HCT116 (cell line): ENCODE measurements around the gene SYDE1. TPM values are rescaled to one million over a fixed set of nuclear protein-coding genes. Genes with fewer than 3 reads are reported as not detected.

Source experiments
- ATAC-seq: fragments of 200-7000 bp; cut with Tn5 transposase; 2 replicates; pipeline ENCODE4 v1.9.1; 2020; ENCODE audit warnings: mild to moderate bottlenecking, moderate library complexity
- BruUV-seq: library from RNA; stranded (reverse); fragments of 400-500 nt; replicated peaks from 2 replicates; lab custom pipeline; 2021; lab: Mats Ljungman, UMichigan
- CTCF ChIA-PET: fragments of 300-600 bp; sonication (Branson Sonifier 250); formaldehyde crosslinking; loops from one replicate; lab custom pipeline; 2021; ENCODE audit warnings: antibody characterized with exemption; lab: Charles Lee
- POLR2A ChIA-PET: fragments of 300-600, 350-600 bp; sonication (Branson Sonifier 250); formaldehyde crosslinking; loops from one replicate; lab custom pipeline; 2021; ENCODE audit warnings: antibody characterized with exemption; lab: Charles Lee
- RAD21 ChIA-PET, 2 experiments: fragments of 300-600 bp; sonication (Branson Sonifier 250); formaldehyde crosslinking; loops; one replicate each; lab custom pipeline; 2023; ENCODE audit warnings: low total read pairs in 2 of 2; ENCODE audit not compliant: uncharacterized antibody in 2 of 2, unreplicated experiment in 2 of 2, low non-redundant PET in 1 of 2; lab: Charles Lee
- DNase-seq: peaks from one replicate; pipeline ENCODE4 v3.0.0-alpha.2; 2010; ENCODE audit warnings: low read depth, low spot score
- H2AFZ ChIP-seq: fragments of 200-600 bp; shearing (Covaris generic), sonication (generic); 2 replicates; pipeline ENCODE4 v1.6.1; 2017; ENCODE audit warnings: low read depth, mixed run types, mixed read lengths, antibody characterized with exemption, low read length; ENCODE audit not compliant: poor library complexity, severe bottlenecking
- H3K27ac ChIP-seq: 2 replicates; pipeline ENCODE4 v1.5.1; 2012; ENCODE audit warnings: low read depth, low read length
- H3K27me3 ChIP-seq: fragments of 200-600 bp; sonication (generic); 2 replicates; pipeline ENCODE4 v1.6.1; 2016; ENCODE audit warnings: mixed run types, low read length, mixed read lengths; ENCODE audit not compliant: insufficient read depth
- H3K36me3 ChIP-seq, 2 experiments: fragments of 200-500 bp in 1 of 2; fragments of 200-600 bp in 1 of 2; sonication (Bioruptor generic) in 1 of 2; sonication (generic) in 1 of 2; 2 replicates each; pipeline versions ENCODE4 v1.5.1 to v1.6.1; 2014 to 2016; ENCODE audit warnings: low read length in 2 of 2, inconsistent platforms in 1 of 2, mixed read lengths in 1 of 2, mixed run types in 1 of 2; ENCODE audit not compliant: insufficient read depth in 2 of 2, control insufficient read depth in 1 of 2
- H3K4me1 ChIP-seq, 2 experiments: fragments of 200-600 bp in 1 of 2; sonication (generic) in 1 of 2; 2 replicates each; pipeline versions ENCODE4 v1.5.1 to v1.6.1; 2012 to 2017; ENCODE audit warnings: low read length in 2 of 2, inconsistent platforms in 1 of 2, mild to moderate bottlenecking in 1 of 2, mixed read lengths in 1 of 2, mixed run types in 1 of 2, moderate library complexity in 1 of 2; ENCODE audit not compliant: insufficient read depth in 2 of 2, control insufficient read depth in 1 of 2
- H3K4me2 ChIP-seq: fragments of 200-600 bp; sonication (generic); 2 replicates; pipeline ENCODE4 v1.6.1; 2017; ENCODE audit warnings: mixed run types, low read length, mixed read lengths
- H3K4me3 ChIP-seq, 2 experiments: fragments of 200-600 bp in 1 of 2; sonication (generic) in 1 of 2; replicated peaks in 1 of 2; 2 replicates each; pipeline ENCODE4 v1.5.1; 2011 to 2016; ENCODE audit warnings: low read length in 2 of 2, control low read depth in 1 of 2, low read depth in 1 of 2, mild to moderate bottlenecking in 1 of 2, mixed read lengths in 1 of 2, mixed run types in 1 of 2
- H3K79me2 ChIP-seq: fragments of 200-600 bp; sonication (generic); 2 replicates; pipeline ENCODE4 v1.6.1; 2017; ENCODE audit warnings: mild to moderate bottlenecking, mixed run types, low read length, moderate library complexity, mixed read lengths; ENCODE audit not compliant: insufficient read depth
- H3K9ac ChIP-seq: fragments of 200-600 bp; sonication (generic); 2 replicates; pipeline ENCODE4 v1.6.1; 2016; ENCODE audit warnings: low read length, mixed read lengths
- H3K9me2 ChIP-seq: fragments of 200-600 bp; sonication (generic), shearing (Covaris generic); 2 replicates; pipeline ENCODE4 v1.6.1; 2017; ENCODE audit warnings: mixed run types, mild to moderate bottlenecking, moderate library complexity; ENCODE audit not compliant: insufficient read depth
- H3K9me3 ChIP-seq, 2 experiments: fragments of 200-500 bp in 1 of 2; fragments of 200-600 bp in 1 of 2; sonication (Bioruptor generic) in 1 of 2; sonication (generic) in 1 of 2; 2 replicates each; pipeline ENCODE4 v1.6.1; 2014 to 2017; ENCODE audit warnings: low read length in 2 of 2, mixed read lengths in 2 of 2, inconsistent platforms in 1 of 2, low read depth in 1 of 2, mild to moderate bottlenecking in 1 of 2, mixed run types in 1 of 2, moderate library complexity in 1 of 2; ENCODE audit not compliant: control insufficient read depth in 1 of 2, insufficient read depth in 1 of 2
- H4K20me1 ChIP-seq: fragments of 200-600 bp; sonication (generic), shearing (Covaris generic); 2 replicates; pipeline ENCODE4 v1.6.1; 2017; ENCODE audit warnings: mixed run types, mild to moderate bottlenecking, moderate library complexity; ENCODE audit not compliant: insufficient read depth
- EGR1 ChIP-seq: IDR thresholded peaks from 2 replicates; pipeline ENCODE4 v1.6.1; 2012; ENCODE audit warnings: low read depth
- POLR2AphosphoS5 ChIP-seq: IDR thresholded peaks from 2 replicates; pipeline ENCODE4 v1.6.1; 2011; ENCODE audit warnings: mild to moderate bottlenecking, low read depth, low read length, moderate library complexity
- REST ChIP-seq: IDR thresholded peaks from 2 replicates; pipeline ENCODE4 v1.6.1; 2012; ENCODE audit warnings: low read depth
- SIN3A ChIP-seq: IDR thresholded peaks from 2 replicates; pipeline ENCODE4 v1.6.1; 2012; ENCODE audit warnings: low read depth
- SP1 ChIP-seq: IDR thresholded peaks from 2 replicates; pipeline ENCODE4 v1.6.1; 2012; ENCODE audit warnings: low read depth
- YY1 ChIP-seq: IDR thresholded peaks from 2 replicates; pipeline ENCODE4 v1.6.1; 2011; ENCODE audit warnings: low read length, low read depth, moderate library complexity, mild to moderate bottlenecking; ENCODE audit not compliant: insufficient replicate concordance; ENCODE audit errors: extremely low read depth
- ZBTB33 ChIP-seq: IDR thresholded peaks from 2 replicates; pipeline ENCODE4 v1.6.1; 2011; ENCODE audit warnings: mild to moderate bottlenecking, low read length, moderate library complexity; ENCODE audit not compliant: insufficient replicate concordance; ENCODE audit errors: extremely low read depth
- intact Hi-C: fragments of 100-400 bp; cut with micrococcal nuclease; formaldehyde crosslinking; loops from 2 replicates; pipeline ENCODE4 v1.10.0; 2022
- total RNA-seq: library from RNA; stranded (reverse); gene quantifications from one replicate; pipeline ENCODE4 v1.2.1, GENCODE V29; 2021; ENCODE audit not compliant: unreplicated experiment
- TF ChIP-seq, protein P1 (sequence below): IDR thresholded peaks from 2 replicates; pipeline ENCODE4 v1.6.1; 2012
- TF ChIP-seq, protein P2 (sequence below): IDR thresholded peaks from 2 replicates; pipeline ENCODE4 v1.6.1; 2012

The SYDE1 gene
- total RNA-seq, 1 experiment from 2014 or later: 4.9 TPM

- ChIA-PET RAD21 (interaction anchor here in 1 of 2 experiments (1.0 kb wide), 1 partner anchor 24 kb away, joined by 5 read pairs; no protein-coding TSS in a partner anchor), CTCF (interaction anchor here (1.6 kb wide), 1 partner anchor 24 kb away, joined by 5 read pairs; no protein-coding TSS in a partner anchor)
- H3K9ac ChIP-seq: peak overlapping the region; percentile 94
- H2AFZ ChIP-seq: no peak overlapping the region
- peaks cover 30% of the 10 kb centered on the region for H3K79me2 ChIP-seq
- H3K36me3 ChIP-seq: peaks cover 3 to 11% of the 10 kb centered on the region in 2 experiments; a peak in 2 of 4 replicates
- H3K9me3 ChIP-seq: no peaks in the 10 kb centered on the region
- peak overlapping the region; percentile 76 for H3K27ac ChIP-seq
- TF ChIP-seq SIN3A (peak; percentile 53; the same call in 1 of the 2 replicates), REST (no peak), ZBTB33 (peak; percentile 53), SP1 (peak; percentile 78), YY1 (peak; percentile 72), POLR2AphosphoS5 (peak; percentile 70), EGR1 (peak; percentile 76)
- TF ChIP-seq, protein P1, sequence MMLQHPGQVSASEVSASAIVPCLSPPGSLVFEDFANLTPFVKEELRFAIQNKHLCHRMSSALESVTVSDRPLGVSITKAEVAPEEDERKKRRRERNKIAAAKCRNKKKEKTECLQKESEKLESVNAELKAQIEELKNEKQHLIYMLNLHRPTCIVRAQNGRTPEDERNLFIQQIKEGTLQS: no peak
- TF ChIP-seq, protein P2, sequence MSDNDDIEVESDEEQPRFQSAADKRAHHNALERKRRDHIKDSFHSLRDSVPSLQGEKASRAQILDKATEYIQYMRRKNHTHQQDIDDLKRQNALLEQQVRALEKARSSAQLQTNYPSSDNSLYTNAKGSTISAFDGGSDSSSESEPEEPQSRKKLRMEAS: peak; percentile 92
- TF ChIP-seq, all 23 proteins: peak for 7
- H3K4me2 ChIP-seq: peak overlapping the region; percentile 97
- H3K4me1 ChIP-seq: peaks cover 11 to 29% of the 10 kb centered on the region in 2 experiments; a peak in 3 of 4 replicates
- H3K9me2 ChIP-seq: no peaks in the 10 kb centered on the region
- H3K4me3 ChIP-seq: peak overlapping the region; percentile 82 to 90
- intact Hi-C loops: no loop called here
- ATAC-seq: peak; percentile 92
- H4K20me1 ChIP-seq: no peaks in the 10 kb centered on the region
- no peaks in the 10 kb centered on the region for H3K27me3 ChIP-seq
- BruUV-seq: TSS peak; percentile 68
- POLR2A ChIA-PET: interaction anchor here (0.5 to 1.3 kb wide), 6 partner anchors 13 to 1036 kb away, joined by 3 to 4 read pairs (median 3); no protein-coding TSS in a partner anchor
- DNase-seq: peak; percentile 97
Measured at GRCh38 chr19:15125232-15126067, 18.2 kb downstream of the SYDE1 start.
